BLaER1 (cell line): Measurements from ENCODE around the gene FRMPD3.

Experiments used
- H3K27ac ChIP-seq: shearing (Covaris generic); formaldehyde crosslinking; 2 replicates; pipeline ENCODE4 v1.8.1; 2022
- H3K27me3 ChIP-seq: shearing (Covaris generic); formaldehyde crosslinking; 2 replicates; pipeline ENCODE4 v1.8.1; 2022
- H3K36me3 ChIP-seq: shearing (Covaris generic); formaldehyde crosslinking; 2 replicates; pipeline ENCODE4 v1.8.1; 2022
- H3K4me1 ChIP-seq: shearing (Covaris generic); formaldehyde crosslinking; 2 replicates; pipeline ENCODE4 v1.8.1; 2022
- H3K4me2 ChIP-seq: shearing (Covaris generic); formaldehyde crosslinking; 2 replicates; pipeline ENCODE4 v1.8.1; 2022
- H3K4me3 ChIP-seq: shearing (Covaris generic); formaldehyde crosslinking; 2 replicates; pipeline ENCODE4 v1.8.1; 2022
- H3K9ac ChIP-seq: shearing (Covaris generic); formaldehyde crosslinking; 2 replicates; pipeline ENCODE4 v1.8.1; 2022
- H3K9me3 ChIP-seq: shearing (Covaris generic); formaldehyde crosslinking; 2 replicates; pipeline ENCODE4 v1.8.1; 2022
- H4K20me1 ChIP-seq: shearing (Covaris generic); formaldehyde crosslinking; 2 replicates; pipeline ENCODE4 v1.8.1; 2022
- Cebpa-rat ChIP-seq: shearing (Covaris generic); IDR thresholded peaks from 2 replicates; pipeline ENCODE4 v1.8.1; 2022

The FRMPD3 gene

DNA sequence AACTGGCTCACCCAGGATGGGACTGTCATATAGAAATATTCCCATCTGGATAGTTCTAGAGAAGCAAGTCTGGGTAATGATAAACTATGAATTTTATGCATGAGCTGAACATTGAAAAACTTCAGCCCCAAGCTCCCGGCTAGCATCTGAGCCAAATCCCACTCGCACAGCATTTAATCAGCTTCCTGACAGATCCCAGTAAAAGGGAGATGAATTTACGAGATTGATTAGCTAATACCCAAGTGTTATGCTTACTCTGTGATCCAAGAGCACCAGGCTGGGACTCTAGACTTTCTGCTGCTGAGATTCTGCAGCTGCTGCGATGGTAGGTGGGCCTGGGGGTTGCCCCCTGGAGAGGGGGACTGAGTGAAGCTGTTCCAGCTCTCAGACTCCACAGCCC, 28.0 kb downstream of the FRMPD3 start:
- no peak overlapping the region for H3K9ac ChIP-seq
- no peak overlapping the region for H3K4me3 ChIP-seq
- no peaks in the 10 kb centered on the region for H3K4me1 ChIP-seq
- no peak overlapping the region for H3K27ac ChIP-seq
- peaks cover 97% of the 10 kb centered on the region for H3K27me3 ChIP-seq
- H3K9me3 ChIP-seq = no peaks in the 10 kb centered on the region
- no peaks in the 10 kb centered on the region for H3K36me3 ChIP-seq
- TF ChIP-seq Cebpa-rat = no peak
- H4K20me1 ChIP-seq = peaks cover 5% of the 10 kb centered on the region; the same call in 1 of the 2 replicates
- no peak overlapping the region for H3K4me2 ChIP-seq

DNA sequence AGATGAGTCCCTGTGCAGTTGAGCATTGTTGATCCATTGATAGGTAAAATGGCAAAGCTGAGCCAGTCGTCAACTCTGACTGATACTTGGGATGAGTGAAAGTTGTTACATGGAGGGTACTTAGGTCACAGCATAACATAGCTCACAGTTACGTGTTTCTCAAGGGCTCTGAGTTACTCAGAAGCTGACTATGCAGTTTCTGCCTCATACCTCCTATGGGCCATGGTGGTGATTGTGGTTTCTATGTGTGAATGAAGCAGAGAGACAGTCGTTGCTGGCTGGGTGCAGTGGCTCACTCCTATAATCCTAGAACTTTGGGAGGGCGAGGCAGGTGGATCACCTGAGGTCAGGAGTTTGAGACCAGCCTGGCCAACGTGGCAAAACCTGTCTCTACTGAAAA, 30.8 kb downstream of the FRMPD3 start:
- no peak overlapping the region for H3K4me2 ChIP-seq
- H3K4me1 ChIP-seq = peaks cover 8% of the 10 kb centered on the region
- no peaks in the 10 kb centered on the region for H3K9me3 ChIP-seq
- H3K4me3 ChIP-seq = no peak overlapping the region
- no peak for TF ChIP-seq Cebpa-rat
- H3K27ac ChIP-seq = no peak overlapping the region
- peaks cover 5% of the 10 kb centered on the region; the same call in 1 of the 2 replicates for H4K20me1 ChIP-seq
- no peak overlapping the region for H3K9ac ChIP-seq
- H3K36me3 ChIP-seq = no peaks in the 10 kb centered on the region
- H3K27me3 ChIP-seq = peaks cover 96% of the 10 kb centered on the region

DNA sequence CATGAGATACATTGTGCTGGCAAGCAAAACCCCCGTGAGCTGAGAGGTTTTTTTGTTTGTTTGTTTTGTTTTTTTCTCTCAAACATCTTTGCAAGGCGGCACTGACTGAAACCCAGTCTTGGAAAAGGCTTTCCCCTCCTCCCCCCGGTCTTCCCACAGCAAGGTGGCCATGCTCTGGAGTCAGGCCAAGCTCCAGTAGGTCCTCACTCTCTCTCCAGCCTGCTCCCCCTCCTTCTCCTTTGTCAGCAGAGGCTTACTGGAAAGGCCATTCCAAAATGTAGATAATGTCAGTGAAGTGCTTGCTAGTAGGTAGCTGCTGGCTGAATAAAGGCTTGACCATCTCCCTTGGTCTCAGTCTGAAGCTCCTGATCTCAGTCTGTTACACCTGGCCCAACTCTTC, 32.6 kb downstream of the FRMPD3 start:
- H3K27ac ChIP-seq = no peak overlapping the region
- H3K4me1 ChIP-seq = peaks cover 8% of the 10 kb centered on the region
- no peak for TF ChIP-seq Cebpa-rat
- H4K20me1 ChIP-seq = peaks cover 5% of the 10 kb centered on the region; the same call in 1 of the 2 replicates
- H3K4me2 ChIP-seq = no peak overlapping the region
- no peaks in the 10 kb centered on the region for H3K9me3 ChIP-seq
- no peaks in the 10 kb centered on the region for H3K36me3 ChIP-seq
- H3K4me3 ChIP-seq = no peak overlapping the region
- peaks cover 92% of the 10 kb centered on the region for H3K27me3 ChIP-seq
- no peak overlapping the region for H3K9ac ChIP-seq

DNA sequence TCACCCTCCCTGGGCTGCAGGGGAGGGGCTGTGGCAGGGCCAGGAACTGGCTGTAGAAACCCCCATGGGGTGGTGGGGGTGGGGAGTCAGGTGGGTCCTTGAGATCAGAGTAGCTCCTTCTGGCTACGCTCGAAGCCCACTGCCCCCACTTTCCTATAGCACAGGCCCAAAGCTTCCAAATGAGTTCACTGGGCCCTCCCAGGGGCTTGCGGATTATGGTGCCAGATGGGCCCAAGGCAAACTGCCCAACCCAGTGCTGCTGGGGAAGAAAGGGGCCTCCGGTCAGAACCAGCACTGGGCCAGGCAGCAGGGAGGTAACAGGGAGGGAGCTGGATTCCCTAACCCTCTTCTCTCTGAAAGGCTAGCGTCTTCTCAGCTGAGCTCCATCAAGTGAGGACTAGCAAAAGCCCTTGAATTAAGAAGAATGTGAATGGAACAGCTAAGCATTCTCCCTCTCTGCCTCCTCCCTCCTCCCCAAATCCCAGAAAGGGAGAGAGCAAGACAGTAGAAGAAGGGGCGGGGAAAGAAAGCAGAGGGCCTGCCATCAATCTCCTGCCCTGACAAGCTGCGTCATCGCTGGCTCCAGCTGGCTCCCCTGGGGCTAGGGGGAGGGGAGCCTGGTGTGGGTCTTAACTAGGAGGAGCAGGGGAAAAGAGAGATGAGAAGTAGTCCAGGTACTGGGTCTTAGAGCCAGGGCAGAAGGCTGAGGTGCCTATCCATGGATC, 34.7 kb downstream of the FRMPD3 start:
- Histone ChIP-seq H3K4me3 (no peak overlapping the region), H3K4me2 (no peak overlapping the region; the same call in 1 of the 2 replicates), H3K36me3 (no peaks in the 10 kb centered on the region), H3K27ac (no peak overlapping the region), H4K20me1 (no peaks in the 10 kb centered on the region), H3K27me3 (peaks cover 84% of the 10 kb centered on the region), H3K9me3 (no peaks in the 10 kb centered on the region), H3K4me1 (peaks cover 8% of the 10 kb centered on the region), H3K9ac (no peak overlapping the region)
- TF ChIP-seq Cebpa-rat = no peak

DNA sequence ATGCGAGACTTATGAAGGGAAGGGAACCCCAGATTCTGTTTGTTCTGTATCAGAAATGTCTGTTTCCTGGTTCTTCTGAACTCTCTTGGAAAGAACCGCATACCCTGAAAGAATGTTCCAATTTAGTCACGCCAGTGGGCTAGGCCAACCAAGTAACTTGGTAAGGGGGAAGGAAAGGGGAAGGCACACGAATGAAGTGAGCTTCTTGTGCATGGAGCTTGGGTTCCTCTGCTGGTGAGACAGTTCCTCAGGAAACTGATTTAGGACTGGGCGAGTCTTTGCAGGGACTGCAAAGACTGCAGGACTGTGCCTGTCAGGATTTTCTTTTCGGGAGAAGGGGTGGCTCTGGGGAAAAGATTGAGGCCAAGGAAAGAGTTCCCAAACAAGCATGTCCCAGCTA, 35.6 kb downstream of the FRMPD3 start:
- no peak overlapping the region for H3K27ac ChIP-seq
- H3K9ac ChIP-seq = no peak overlapping the region
- H4K20me1 ChIP-seq = no peaks in the 10 kb centered on the region
- no peaks in the 10 kb centered on the region for H3K36me3 ChIP-seq
- H3K27me3 ChIP-seq = peaks cover 76% of the 10 kb centered on the region
- H3K4me2 ChIP-seq = no peak overlapping the region
- no peak overlapping the region for H3K4me3 ChIP-seq
- H3K9me3 ChIP-seq = no peaks in the 10 kb centered on the region
- H3K4me1 ChIP-seq = peaks cover 8% of the 10 kb centered on the region
- no peak for TF ChIP-seq Cebpa-rat

DNA sequence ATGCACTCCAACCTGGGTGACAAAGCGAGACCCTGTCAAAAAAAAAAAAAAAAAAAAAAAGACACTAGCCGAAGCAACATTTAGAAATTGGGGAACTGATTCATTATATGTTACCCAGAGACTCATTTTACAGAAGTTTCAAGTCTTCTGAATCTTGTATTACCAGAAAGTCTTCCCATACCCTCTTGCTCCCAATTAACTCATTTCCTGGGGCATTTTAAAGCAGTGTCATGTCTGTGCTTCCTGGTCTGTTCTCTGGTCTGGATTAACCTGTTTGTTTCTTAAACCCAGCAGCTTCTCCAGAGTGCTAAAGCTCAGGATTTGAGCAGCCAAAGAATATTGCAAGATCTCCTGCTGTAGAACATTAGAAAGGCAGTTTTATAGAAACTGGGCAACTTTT, 43.7 kb downstream of the FRMPD3 start:
- no peaks in the 10 kb centered on the region for H3K4me1 ChIP-seq
- H3K4me3 ChIP-seq = no peak overlapping the region
- TF ChIP-seq Cebpa-rat = no peak
- H3K9ac ChIP-seq = no peak overlapping the region
- H3K27me3 ChIP-seq = peaks cover 67% of the 10 kb centered on the region
- H3K36me3 ChIP-seq = no peaks in the 10 kb centered on the region
- peaks cover 5% of the 10 kb centered on the region; the same call in 1 of the 2 replicates for H4K20me1 ChIP-seq
- no peak overlapping the region for H3K4me2 ChIP-seq
- no peak overlapping the region for H3K27ac ChIP-seq
- H3K9me3 ChIP-seq = no peaks in the 10 kb centered on the region

DNA sequence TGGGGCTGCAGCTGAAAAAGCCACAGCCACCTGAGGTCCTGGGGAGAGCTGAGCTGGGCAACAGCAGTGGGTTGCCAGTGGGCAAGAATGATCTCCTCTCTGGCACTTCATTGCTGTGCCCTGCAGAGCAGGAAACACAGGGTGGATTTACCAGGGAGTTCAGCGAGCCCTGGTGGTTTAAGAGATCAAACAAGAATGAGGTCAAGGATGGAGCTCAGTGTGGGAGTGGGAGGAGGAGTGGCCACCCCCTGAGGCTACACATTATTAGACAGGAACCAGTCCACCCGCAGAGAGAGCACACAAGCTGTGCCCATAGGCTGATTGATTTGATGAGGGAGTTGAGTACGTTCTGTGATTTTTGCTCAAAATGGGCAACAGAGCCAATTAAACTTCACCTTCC, 47.3 kb downstream of the FRMPD3 start:
- Histone ChIP-seq H3K27ac (no peak overlapping the region), H3K9ac (no peak overlapping the region), H3K36me3 (no peaks in the 10 kb centered on the region), H3K4me2 (no peak overlapping the region), H3K4me1 (no peaks in the 10 kb centered on the region), H3K4me3 (no peak overlapping the region), H4K20me1 (peaks cover 5% of the 10 kb centered on the region; the same call in 1 of the 2 replicates), H3K9me3 (no peaks in the 10 kb centered on the region), H3K27me3 (peaks cover 89% of the 10 kb centered on the region)
- TF ChIP-seq Cebpa-rat = no peak
